Measurements from ENCODE around the gene OSBP. TPM values are rescaled to one million over a fixed set of nuclear protein-coding genes. Genes with fewer than 3 reads are reported as not detected.

Gene OSBP
- total RNA-seq, 1 experiment from 2014 or later: 43.8 TPM

DNA sequence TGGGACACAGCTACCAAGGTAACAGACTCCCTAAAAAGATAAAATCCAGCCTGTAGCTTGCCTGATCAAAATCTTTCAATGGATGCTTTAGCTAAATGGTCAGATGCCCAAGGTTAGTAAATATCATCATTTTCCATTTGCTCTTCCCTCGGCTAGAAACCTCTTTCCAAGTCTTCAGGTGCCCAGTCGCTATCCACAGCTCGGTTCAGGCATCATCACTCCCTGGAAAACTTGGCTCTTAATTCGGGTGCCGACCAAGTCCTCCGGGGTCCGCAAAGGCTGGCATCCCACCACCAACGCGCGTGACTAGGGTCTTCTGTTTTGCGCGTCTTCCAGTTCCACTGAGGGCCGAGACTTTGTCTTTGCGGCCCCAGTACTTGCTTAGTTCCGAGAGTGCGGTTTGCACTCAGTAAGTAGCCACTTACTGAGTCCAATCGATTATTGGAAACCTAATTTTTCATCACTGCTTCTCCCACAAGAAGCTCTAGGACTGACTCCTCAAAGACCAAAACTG is 59.9 kb downstream of the OSBP start:
- H4K20me1 ChIP-seq (ENCODE audit: insufficient read depth): no peaks in the 10 kb centered on the region
- ATAC-seq: no peak
- H3K27me3 ChIP-seq (ENCODE audit: insufficient read depth, low read length): no peaks in the 10 kb centered on the region
- TF ChIP-seq RAD21 (IDR thresholded peaks at IDR 0.05; ENCODE audit: low read depth) (no peak), CEBPB (IDR thresholded peaks at IDR 0.05; ENCODE audit: low read depth) (no peak), ZNF274 (IDR thresholded peaks at IDR 0.05; ENCODE audit: low read depth, low read length) (no peak), MAX (IDR thresholded peaks at IDR 0.05) (no peak), TCF7L2 (IDR thresholded peaks at IDR 0.05; ENCODE audit: borderline replicate concordance, extremely low read depth, insufficient read depth, insufficient read length) (no peak), SRF (IDR thresholded peaks at IDR 0.05; ENCODE audit: low read depth) (no peak), FOSL1 (IDR thresholded peaks at IDR 0.05; ENCODE audit: low read depth) (no peak), POLR2A (IDR thresholded peaks at IDR 0.05; ENCODE audit: borderline replicate concordance, extremely low read depth, insufficient read depth, insufficient read length) (no peak), CBX3 (IDR thresholded peaks at IDR 0.05; ENCODE audit: low read depth) (no peak), EGR1 (IDR thresholded peaks at IDR 0.05; ENCODE audit: low read depth) (no peak), JUND (IDR thresholded peaks at IDR 0.05) (no peak), POLR2AphosphoS5 (IDR thresholded peaks at IDR 0.05; ENCODE audit: low read depth, low read length) (no peak), SP1 (IDR thresholded peaks at IDR 0.05; ENCODE audit: low read depth) (no peak), REST (IDR thresholded peaks at IDR 0.05; ENCODE audit: low read depth) (no peak), YY1 (IDR thresholded peaks at IDR 0.05; ENCODE audit: extremely low read depth, insufficient replicate concordance, low read depth, low read length) (no peak), ZFX (IDR thresholded peaks at IDR 0.05) (no peak)
- TF ChIP-seq, protein P1, sequence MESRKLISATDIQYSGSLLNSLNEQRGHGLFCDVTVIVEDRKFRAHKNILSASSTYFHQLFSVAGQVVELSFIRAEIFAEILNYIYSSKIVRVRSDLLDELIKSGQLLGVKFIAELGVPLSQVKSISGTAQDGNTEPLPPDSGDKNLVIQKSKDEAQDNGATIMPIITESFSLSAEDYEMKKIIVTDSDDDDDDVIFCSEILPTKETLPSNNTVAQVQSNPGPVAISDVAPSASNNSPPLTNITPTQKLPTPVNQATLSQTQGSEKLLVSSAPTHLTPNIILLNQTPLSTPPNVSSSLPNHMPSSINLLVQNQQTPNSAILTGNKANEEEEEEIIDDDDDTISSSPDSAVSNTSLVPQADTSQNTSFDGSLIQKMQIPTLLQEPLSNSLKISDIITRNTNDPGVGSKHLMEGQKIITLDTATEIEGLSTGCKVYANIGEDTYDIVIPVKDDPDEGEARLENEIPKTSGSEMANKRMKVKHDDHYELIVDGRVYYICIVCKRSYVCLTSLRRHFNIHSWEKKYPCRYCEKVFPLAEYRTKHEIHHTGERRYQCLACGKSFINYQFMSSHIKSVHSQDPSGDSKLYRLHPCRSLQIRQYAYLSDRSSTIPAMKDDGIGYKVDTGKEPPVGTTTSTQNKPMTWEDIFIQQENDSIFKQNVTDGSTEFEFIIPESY (IDR thresholded peaks at IDR 0.05; ENCODE audit: extremely low read depth, insufficient replicate concordance, low read length): no peak
- no peaks in the 10 kb centered on the region for H3K9me3 ChIP-seq (ENCODE audit: control insufficient read depth in 1 of 2, insufficient read depth in 1 of 2, low read depth in 1 of 2, low read length in 2 of 2)
- ChIA-PET CTCF (interaction anchor here (1.7 kb wide), 1 partner anchor 384 kb away, joined by 3 read pairs; the partner anchor contains the start of gene DTX4), POLR2A (interaction anchor here (1.3 to 1.6 kb wide), 2 partner anchors 9 to 10 kb away, joined by 4 to 5 read pairs; no protein-coding TSS in a partner anchor), RAD21 (ENCODE audit: low non-redundant PET in 1 of 2, low total read pairs in 2 of 2, uncharacterized antibody in 2 of 2, unreplicated experiment in 2 of 2) (interaction anchor here in 1 of 2 experiments (1.2 kb wide), 1 partner anchor 113 kb away, joined by 6 read pairs; the partner anchor contains the start of gene PATL1)
- no TSS peak for BruUV-seq (replicated peaks)
- H3K27ac ChIP-seq (ENCODE audit: low read depth, low read length): peak overlapping the region; percentile 48
- intact Hi-C loops (cut with micrococcal nuclease): loop anchor here (10.0 kb wide), 1 partner anchor 1891 kb away; the partner anchor contains the start of gene ZDHHC5
- H3K9ac ChIP-seq (ENCODE audit: low read length): peak overlapping the region; percentile 31
- H3K4me1 ChIP-seq (ENCODE audit: control insufficient read depth in 1 of 2, insufficient read depth in 2 of 2, low read length in 2 of 2): peaks cover 25 to 63% of the 10 kb centered on the region in 2 experiments
- no peaks in the 10 kb centered on the region for H3K9me2 ChIP-seq (ENCODE audit: insufficient read depth)
- no peaks in the 10 kb centered on the region for H3K36me3 ChIP-seq (ENCODE audit: control insufficient read depth in 1 of 2, insufficient read depth in 2 of 2, low read length in 2 of 2)
- peak overlapping the region; percentile 70 for H3K4me2 ChIP-seq (ENCODE audit: low read length)
- DNase-seq (ENCODE audit: low read depth, low spot score): no peak
- no peak overlapping the region for H3K4me3 ChIP-seq (replicated peaks in 1 of 2; ENCODE audit: low read depth in 1 of 2, low read length in 2 of 2)
- no peaks in the 10 kb centered on the region for H3K79me2 ChIP-seq (ENCODE audit: insufficient read depth, low read length)
- H2AFZ ChIP-seq (ENCODE audit: low read depth, low read length, poor library complexity, severe bottlenecking): peak overlapping the region; percentile 91
